Upper lobe of left lung (tissue), 4 donors: Measurements from ENCODE around the gene CELSR2.

Experiments used
- CTCF ChIP-seq, 6 experiments: fragments of 450-650 bp in 4 of 6; fragments of 200-600 bp in 2 of 6; sonication (generic) in 2 of 6; IDR thresholded peaks; one replicate each; pipeline ENCODE4 v1.5.1; 2016 to 2019; ENCODE audit warnings: antibody characterized with exemption in 6 of 6
- EP300 ChIP-seq, 4 donors: sonication (generic); formaldehyde crosslinking; IDR thresholded peaks; one replicate each; pipeline ENCODE4 v1.5.1; 2017; ENCODE audit warnings: antibody characterized with exemption in 4 of 4, control low read depth in 2 of 4

GRCh38 chr1:109242387-109242786 lies 7.0 kb upstream of the CELSR2 start:
- TF ChIP-seq CTCF (IDR thresholded peaks at IDR 0.05): no peak
- TF ChIP-seq EP300 (IDR thresholded peaks at IDR 0.05): no peak
